GM12873 (cell line): Measurements from ENCODE around the gene NCOA5.

ENCODE experiments used
- TF ChIP-seq, protein P1 (sequence below): IDR thresholded peaks from 2 replicates; pipeline ENCODE4 v1.5.1; 2012; ENCODE audit warnings: low read depth, mild to moderate bottlenecking, moderate library complexity, low read length, control low read depth; ENCODE audit not compliant: insufficient read depth; ENCODE audit errors: missing control alignments

The NCOA5 gene

DNA sequence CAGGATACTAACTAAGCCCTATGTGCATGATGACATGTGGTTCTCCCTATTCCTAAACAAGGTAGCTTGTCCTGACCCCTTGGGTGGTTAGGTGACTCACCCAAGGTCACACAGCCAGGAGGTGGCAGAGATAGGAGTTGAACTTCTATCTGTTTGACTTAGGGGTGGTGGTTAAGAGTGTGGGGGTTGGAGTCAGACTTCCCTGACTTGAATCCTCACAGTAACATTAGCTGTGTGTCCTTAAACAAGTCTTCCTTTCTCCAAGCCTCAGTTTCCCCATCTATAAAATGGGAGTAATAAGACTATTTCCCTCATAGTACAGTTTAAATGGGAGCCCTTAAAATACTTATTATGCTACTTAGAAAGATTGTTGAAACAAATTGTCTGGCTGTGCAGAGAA is 38.9 kb downstream of the NCOA5 start:
- TF ChIP-seq, protein P1, sequence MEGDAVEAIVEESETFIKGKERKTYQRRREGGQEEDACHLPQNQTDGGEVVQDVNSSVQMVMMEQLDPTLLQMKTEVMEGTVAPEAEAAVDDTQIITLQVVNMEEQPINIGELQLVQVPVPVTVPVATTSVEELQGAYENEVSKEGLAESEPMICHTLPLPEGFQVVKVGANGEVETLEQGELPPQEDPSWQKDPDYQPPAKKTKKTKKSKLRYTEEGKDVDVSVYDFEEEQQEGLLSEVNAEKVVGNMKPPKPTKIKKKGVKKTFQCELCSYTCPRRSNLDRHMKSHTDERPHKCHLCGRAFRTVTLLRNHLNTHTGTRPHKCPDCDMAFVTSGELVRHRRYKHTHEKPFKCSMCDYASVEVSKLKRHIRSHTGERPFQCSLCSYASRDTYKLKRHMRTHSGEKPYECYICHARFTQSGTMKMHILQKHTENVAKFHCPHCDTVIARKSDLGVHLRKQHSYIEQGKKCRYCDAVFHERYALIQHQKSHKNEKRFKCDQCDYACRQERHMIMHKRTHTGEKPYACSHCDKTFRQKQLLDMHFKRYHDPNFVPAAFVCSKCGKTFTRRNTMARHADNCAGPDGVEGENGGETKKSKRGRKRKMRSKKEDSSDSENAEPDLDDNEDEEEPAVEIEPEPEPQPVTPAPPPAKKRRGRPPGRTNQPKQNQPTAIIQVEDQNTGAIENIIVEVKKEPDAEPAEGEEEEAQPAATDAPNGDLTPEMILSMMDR: no peak

DNA sequence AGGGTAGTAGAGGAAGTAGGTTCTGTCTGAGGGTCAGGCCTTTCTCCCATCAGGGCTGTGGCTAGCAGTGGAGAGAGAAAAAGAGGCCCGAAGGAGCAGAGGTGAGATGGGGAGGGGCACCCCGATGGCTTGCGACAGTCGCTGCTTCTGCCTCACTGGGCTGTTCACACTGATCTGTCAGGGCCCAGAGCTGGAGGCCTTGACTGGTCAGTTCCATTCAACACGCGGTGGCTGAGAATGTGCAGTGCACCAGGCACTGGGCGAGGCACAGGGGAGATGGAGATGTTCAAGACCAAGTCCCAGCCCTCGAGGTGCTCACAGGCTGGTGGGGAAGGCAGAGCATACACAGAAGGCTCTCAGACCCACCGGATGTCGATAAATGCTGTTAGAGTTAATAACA is 39.3 kb downstream of the NCOA5 start:
- TF ChIP-seq, protein P1: no peak

DNA sequence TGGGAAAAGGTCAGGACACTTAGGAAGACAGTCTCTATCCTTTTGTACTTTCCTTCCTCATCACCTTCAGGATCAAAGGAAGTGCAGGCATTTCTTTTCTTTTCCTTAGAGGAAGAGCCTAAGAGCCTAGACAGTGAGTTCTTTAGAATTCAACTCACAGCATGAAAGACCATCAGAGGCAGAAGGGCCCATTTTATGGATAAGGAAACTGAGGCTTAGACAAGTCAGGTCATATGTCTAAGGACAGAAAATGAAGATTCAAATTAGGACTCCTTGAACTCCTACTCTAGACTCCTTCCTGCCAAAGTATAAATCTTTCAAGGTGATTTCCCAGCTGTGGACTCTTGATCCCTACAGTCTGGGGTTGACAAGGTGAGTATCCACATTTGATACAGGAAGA is 39.9 kb downstream of the NCOA5 start:
- TF ChIP-seq, protein P1: no peak

DNA sequence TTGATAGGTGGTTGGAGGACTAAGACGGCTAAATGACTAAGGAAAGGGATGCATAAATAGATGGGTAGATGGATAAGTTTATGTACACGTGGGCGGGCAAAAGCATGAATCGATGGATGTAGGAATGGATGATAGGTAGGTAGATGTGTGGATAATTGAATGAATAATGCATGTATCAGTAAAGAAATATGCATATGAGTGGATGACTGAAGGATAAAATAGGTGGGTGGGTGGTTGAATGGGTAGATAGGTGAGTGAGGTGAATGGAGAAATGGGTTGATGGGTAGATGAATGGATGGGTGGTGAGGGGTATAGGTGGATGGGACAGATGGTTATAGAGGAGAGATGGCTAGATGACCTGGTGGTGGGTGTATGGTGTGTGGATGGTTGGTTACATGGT is 40.6 kb downstream of the NCOA5 start:
- TF ChIP-seq, protein P1: no peak

DNA sequence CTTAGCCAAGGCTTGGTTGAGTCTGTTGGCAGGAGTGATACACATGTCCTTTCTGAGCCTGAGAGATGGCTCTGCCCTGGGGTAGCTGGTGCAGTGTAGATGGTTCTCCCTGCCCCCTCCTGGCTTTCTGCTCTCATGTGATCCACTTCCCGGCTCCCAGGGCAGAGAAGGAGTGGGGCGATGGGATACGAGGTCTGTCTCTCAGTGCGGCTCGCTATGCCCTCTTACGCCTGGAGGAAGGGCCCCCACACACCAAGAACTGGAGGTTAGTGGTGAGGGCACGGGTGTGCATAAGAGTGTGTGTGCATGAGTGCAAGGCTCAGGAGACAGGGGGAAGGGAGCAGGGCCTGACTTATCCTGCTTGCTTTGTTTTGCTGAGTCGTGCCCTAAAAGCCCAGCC is 41.9 kb downstream of the NCOA5 start:
- TF ChIP-seq, protein P1: no peak

DNA sequence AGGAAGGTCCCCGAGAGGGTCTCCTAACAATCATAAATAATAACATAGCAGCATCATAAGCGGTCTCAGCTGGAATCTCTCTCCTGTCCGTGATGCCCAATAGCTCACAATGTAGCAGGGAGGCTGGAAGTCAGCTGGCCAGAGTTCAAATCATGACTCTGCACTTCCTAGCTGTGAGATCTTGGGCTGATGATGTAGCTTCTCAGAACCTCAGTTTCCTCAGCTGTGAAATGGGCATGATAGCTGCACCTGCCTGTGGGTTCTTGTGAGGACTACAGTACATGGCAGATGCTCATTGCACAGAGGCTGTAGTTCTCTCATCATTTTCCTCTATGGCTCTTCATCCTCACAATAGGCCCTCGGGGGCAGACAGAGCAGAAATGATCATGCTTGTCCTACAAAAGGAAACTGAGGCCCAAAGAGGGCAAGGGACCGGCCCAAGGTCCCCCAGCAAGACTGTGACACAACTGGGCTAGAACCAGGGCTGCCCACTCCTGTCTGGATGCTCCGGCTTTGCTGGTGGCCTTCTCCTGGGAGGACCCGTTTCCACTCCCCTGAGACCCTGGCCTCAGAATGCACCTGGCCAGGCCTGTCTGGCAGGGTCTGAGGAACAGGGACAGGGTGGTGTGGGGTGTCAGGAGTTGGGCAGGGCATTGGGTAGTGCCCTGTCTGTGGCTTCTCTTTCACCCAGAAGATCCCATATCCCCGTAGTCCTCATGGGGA is 43.0 kb downstream of the NCOA5 start:
- TF ChIP-seq, protein P1: no peak

DNA sequence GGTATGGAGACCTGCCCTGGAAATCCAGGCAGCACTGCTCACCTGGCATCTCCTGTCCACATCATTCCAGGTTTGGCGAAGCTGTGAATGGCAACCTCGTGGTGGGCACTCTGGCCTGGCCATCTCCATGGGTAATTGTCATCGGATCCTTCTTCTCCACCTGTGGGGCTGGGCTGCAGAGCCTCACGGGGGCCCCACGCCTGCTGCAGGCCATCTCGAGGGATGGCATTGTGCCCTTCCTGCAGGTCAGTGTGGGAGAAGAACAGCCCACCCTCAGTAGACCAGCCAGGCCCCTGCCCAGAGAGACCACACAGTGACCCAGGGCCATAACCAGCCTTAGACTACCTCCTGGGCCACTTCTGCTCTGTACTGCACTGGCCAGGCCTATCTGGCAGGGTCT is 44.9 kb downstream of the NCOA5 start:
- TF ChIP-seq, protein P1: no peak

DNA sequence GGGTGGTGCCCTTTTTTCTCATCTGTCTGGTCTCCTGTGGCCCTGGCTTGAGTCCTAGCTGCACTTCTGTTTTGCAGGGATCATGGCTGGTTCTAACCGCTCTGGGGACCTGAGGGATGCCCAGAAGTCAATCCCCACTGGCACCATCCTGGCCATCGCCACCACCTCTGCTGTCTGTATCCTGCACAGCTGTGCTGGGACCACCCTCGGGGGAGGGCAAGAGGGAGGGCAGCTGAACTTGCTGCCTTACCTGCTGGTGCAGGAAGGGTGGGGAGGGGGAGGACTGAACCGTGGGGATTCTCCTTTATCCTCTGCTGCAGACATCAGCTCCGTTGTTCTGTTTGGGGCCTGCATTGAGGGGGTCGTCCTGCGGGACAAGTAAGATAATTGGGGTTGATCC is 46.2 kb downstream of the NCOA5 start:
- TF ChIP-seq, protein P1: no peak
